Upper lobe of left lung (tissue), 4 donors: Measurements from ENCODE around the gene MCOLN2.

ENCODE experiments used
- CTCF ChIP-seq, 6 experiments: fragments of 450-650 bp in 4 of 6; fragments of 200-600 bp in 2 of 6; sonication (generic) in 2 of 6; IDR thresholded peaks; one replicate each; pipeline ENCODE4 v1.5.1; 2016 to 2019; ENCODE audit warnings: antibody characterized with exemption in 6 of 6
- EP300 ChIP-seq, 4 donors: sonication (generic); formaldehyde crosslinking; IDR thresholded peaks; one replicate each; pipeline ENCODE4 v1.5.1; 2017; ENCODE audit warnings: antibody characterized with exemption in 4 of 4, control low read depth in 2 of 4
- POLR2A ChIP-seq, 4 donors: fragments of 450-650 bp; IDR thresholded peaks; one replicate each; pipeline ENCODE4 v1.5.1; 2016 to 2017; ENCODE audit warnings: antibody characterized with exemption in 4 of 4, mild to moderate bottlenecking in 2 of 4
- POLR2AphosphoS5 ChIP-seq, 2 donors: sonication (generic); formaldehyde crosslinking; IDR thresholded peaks; one replicate each; pipeline ENCODE4 v1.5.1; 2017; ENCODE audit warnings: antibody characterized with exemption in 2 of 2

GRCh38 chr1:84971957-84972356 lies 25.0 kb downstream of the MCOLN2 start:
- TF ChIP-seq POLR2A (IDR thresholded peaks at IDR 0.05): no peak
- no peak for TF ChIP-seq EP300 (IDR thresholded peaks at IDR 0.05)
- TF ChIP-seq POLR2AphosphoS5 (IDR thresholded peaks at IDR 0.05): no peak
- TF ChIP-seq CTCF (IDR thresholded peaks at IDR 0.05): no peak
